H9 (cell line): ENCODE measurements around the gene COG8. TPM values are rescaled to one million over a fixed set of nuclear protein-coding genes. Genes with fewer than 3 reads are reported as not detected.

Experiments
- DNase-seq: peaks from one replicate; pipeline ENCODE4 v3.0.0-alpha.2; 2017
- H2AFZ ChIP-seq: one replicate; pipeline ENCODE4 v1.6.1; 2013; ENCODE audit warnings: mild to moderate bottlenecking, low read length, control low read depth, moderate library complexity
- H2AK5ac ChIP-seq: 2 replicates; pipeline ENCODE4 v1.6.1; 2013; ENCODE audit warnings: low read length, control low read depth, mixed read lengths; ENCODE audit not compliant: insufficient read length
- H2BK120ac ChIP-seq: one replicate; pipeline ENCODE4 v1.6.1; 2013; ENCODE audit warnings: low read depth, mild to moderate bottlenecking, low read length, control low read depth, inconsistent platforms; ENCODE audit not compliant: poor library complexity, severe bottlenecking
- H2BK12ac ChIP-seq: 2 replicates; pipeline ENCODE4 v1.6.1; 2013; ENCODE audit warnings: low read length, control low read depth, mixed read lengths, low read depth; ENCODE audit not compliant: insufficient read length
- H2BK15ac ChIP-seq: 2 replicates; pipeline ENCODE4 v1.6.1; 2013; ENCODE audit warnings: low read depth, low read length, control low read depth
- H2BK20ac ChIP-seq: one replicate; pipeline ENCODE4 v1.6.1; 2013; ENCODE audit warnings: low read depth, mild to moderate bottlenecking, low read length, control low read depth, inconsistent platforms; ENCODE audit not compliant: poor library complexity, severe bottlenecking
- H2BK5ac ChIP-seq: 2 replicates; pipeline ENCODE4 v1.6.1; 2013; ENCODE audit warnings: low read length, control low read depth, mixed read lengths; ENCODE audit not compliant: insufficient read length
- H3K14ac ChIP-seq: 2 replicates; pipeline ENCODE4 v1.6.1; 2013; ENCODE audit warnings: low read length, control low read depth; ENCODE audit not compliant: insufficient read depth
- H3K18ac ChIP-seq: 2 replicates; pipeline ENCODE4 v1.6.1; 2013; ENCODE audit warnings: low read depth, mild to moderate bottlenecking, mixed read lengths, low read length, control low read depth; ENCODE audit not compliant: insufficient read length
- H3K23ac ChIP-seq: 2 replicates; pipeline ENCODE4 v1.6.1; 2013; ENCODE audit warnings: low read length, control low read depth, mixed read lengths, low read depth; ENCODE audit not compliant: insufficient read length
- H3K23me2 ChIP-seq: 2 replicates; pipeline ENCODE4 v1.6.1; 2013; ENCODE audit warnings: low read depth, mild to moderate bottlenecking, mixed read lengths, low read length, control low read depth; ENCODE audit not compliant: insufficient read length, poor library complexity, severe bottlenecking
- H3K27ac ChIP-seq: 2 replicates; pipeline ENCODE4 v1.5.1; 2013; ENCODE audit warnings: low read length, control low read depth, mixed read lengths, low read depth; ENCODE audit not compliant: insufficient read length
- H3K27me3 ChIP-seq: 2 replicates; pipeline ENCODE4 v1.6.1; 2013; ENCODE audit warnings: low read length, control low read depth, inconsistent platforms; ENCODE audit not compliant: insufficient read depth
- H3K4ac ChIP-seq: 2 replicates; pipeline ENCODE4 v1.6.1; 2013; ENCODE audit warnings: low read depth, mild to moderate bottlenecking, control low read depth, inconsistent platforms, low read length, moderate library complexity
- H3K4me1 ChIP-seq: 2 replicates; pipeline ENCODE4 v1.6.1; 2013; ENCODE audit warnings: low read length, control low read depth, inconsistent platforms; ENCODE audit not compliant: insufficient read depth
- H3K4me2 ChIP-seq: 2 replicates; pipeline ENCODE4 v1.6.1; 2013; ENCODE audit warnings: low read length, control low read depth, mixed read lengths; ENCODE audit not compliant: insufficient read length, insufficient read depth
- H3K56ac ChIP-seq: 2 replicates; pipeline ENCODE4 v1.6.1; 2013; ENCODE audit warnings: low read depth, mild to moderate bottlenecking, mixed read lengths, low read length, control low read depth; ENCODE audit not compliant: insufficient read length
- H3K79me1 ChIP-seq: 2 replicates; pipeline ENCODE4 v1.6.1; 2013; ENCODE audit warnings: low read depth, mild to moderate bottlenecking, moderate library complexity, low read length, control low read depth, inconsistent platforms; ENCODE audit not compliant: insufficient read depth, poor library complexity, severe bottlenecking
- H3K79me2 ChIP-seq: 2 replicates; pipeline ENCODE4 v1.6.1; 2013; ENCODE audit warnings: low read length, control low read depth, inconsistent platforms; ENCODE audit not compliant: insufficient read depth
- H3K9ac ChIP-seq: 2 replicates; pipeline ENCODE4 v1.6.1; 2013; ENCODE audit warnings: low read length, control low read depth, mixed read lengths; ENCODE audit not compliant: insufficient read length; ENCODE audit errors: extremely low read depth
- H3K9me3 ChIP-seq: one replicate; pipeline ENCODE4 v1.6.1; 2013; ENCODE audit warnings: low read depth, low read length, inconsistent platforms; ENCODE audit not compliant: control insufficient read depth
- H3T11ph ChIP-seq: one replicate; pipeline ENCODE4 v1.6.1; 2013; ENCODE audit warnings: mild to moderate bottlenecking, low read length, control low read depth, inconsistent platforms
- H4K20me1 ChIP-seq: one replicate; pipeline ENCODE4 v1.6.1; 2013; ENCODE audit not compliant: control insufficient read depth, insufficient read length, insufficient read depth
- H4K5ac ChIP-seq: 2 replicates; pipeline ENCODE4 v1.6.1; 2013; ENCODE audit warnings: low read depth, mild to moderate bottlenecking, mixed read lengths, low read length, control low read depth; ENCODE audit not compliant: insufficient read length
- H4K8ac ChIP-seq: replicated peaks from 2 replicates; pipeline ENCODE4 v1.6.1; 2013; ENCODE audit warnings: low read length, control low read depth, mixed read lengths, low read depth; ENCODE audit not compliant: insufficient read length
- H4K91ac ChIP-seq: 2 replicates; pipeline ENCODE4 v1.6.1; 2013; ENCODE audit warnings: low read depth, mild to moderate bottlenecking, moderate library complexity, mixed read lengths, low read length, control low read depth; ENCODE audit not compliant: insufficient read length
- H3K27ac Mint-ChIP-seq, 3 experiments: 2 replicates in 2 of 3; 3 replicates in 1 of 3; pipeline ENCODE4 v1.8.0; 2020 to 2021; ENCODE audit warnings: mixed read lengths in 3 of 3, mild to moderate bottlenecking in 1 of 3, moderate library complexity in 1 of 3
- H3K27me3 Mint-ChIP-seq: 2 replicates; pipeline ENCODE4 v1.8.0; 2021; ENCODE audit warnings: low read depth, mild to moderate bottlenecking, moderate library complexity, mixed read lengths
- H3K36me3 Mint-ChIP-seq, 3 experiments: 2 replicates in 2 of 3; 3 replicates in 1 of 3; pipeline ENCODE4 v1.8.0; 2020 to 2021; ENCODE audit warnings: low read depth in 3 of 3, mixed read lengths in 3 of 3; ENCODE audit not compliant: insufficient read depth in 1 of 3
- H3K4me1 Mint-ChIP-seq, 2 experiments: 2 replicates each; pipeline ENCODE4 v1.8.0; 2020; ENCODE audit warnings: mixed read lengths in 2 of 2
- H3K4me3 Mint-ChIP-seq, 2 experiments: 2 replicates in 1 of 2; 3 replicates in 1 of 2; pipeline ENCODE4 v1.8.0; 2020 to 2021; ENCODE audit warnings: mild to moderate bottlenecking in 2 of 2, mixed read lengths in 2 of 2, moderate library complexity in 1 of 2
- H3K9me3 Mint-ChIP-seq, 2 experiments: 2 replicates in 1 of 2; 3 replicates in 1 of 2; pipeline ENCODE4 v1.8.0; 2020; ENCODE audit warnings: mild to moderate bottlenecking in 2 of 2, mixed read lengths in 2 of 2, moderate library complexity in 1 of 2
- CTCF ChIP-seq: fragments of 200-600 bp; sonication (generic); conservative IDR thresholded peaks from 3 replicates; pipeline ENCODE4 v1.8.0; 2021; ENCODE audit warnings: antibody characterized with exemption, mild to moderate bottlenecking
- WGBS: extraction: QIAGEN DNeasy Blood & Tissue Kit; methylation state at CpG from one replicate; pipeline ENCODE4 v1.1.7; 2013; ENCODE audit warnings: missing lambda C conversion rate, low lambda C conversion rate, mixed read lengths; ENCODE audit not compliant: insufficient read length; ENCODE audit errors: extremely low coverage; 5-methylcytosine and 5-hydroxymethylcytosine counted together
- total RNA-seq: library from RNA; stranded (reverse); gene quantifications from 2 replicates; pipeline ENCODE4 v1.2.1, GENCODE V29; 2021

Gene COG8
- total RNA-seq, 1 experiment from 2014 or later = 52.3 TPM

GRCh38 chr16:69346683-69347082 lies 7.3 kb upstream of the COG8 start:
- Histone ChIP-seq H3K56ac (no peak overlapping the region), H3K4me2 (no peak overlapping the region), H2BK120ac (no peak overlapping the region), H2BK15ac (no peak overlapping the region), H2BK20ac (no peak overlapping the region), H3K23ac (no peak overlapping the region), H3K14ac (no peak overlapping the region), H2BK5ac (no peak overlapping the region), H2AFZ (no peak overlapping the region), H3K9ac (no peak overlapping the region), H3K79me2 (no peaks in the 10 kb centered on the region), H4K20me1 (no peaks in the 10 kb centered on the region), H3K9me3 (no peaks in the 10 kb centered on the region), H3K79me1 (no peaks in the 10 kb centered on the region), H4K8ac (no peak overlapping the region), H3K4me1 (no peaks in the 10 kb centered on the region), H3K18ac (no peak overlapping the region), H4K5ac (no peak overlapping the region), H3K27me3 (no peaks in the 10 kb centered on the region), H3K23me2 (no peaks in the 10 kb centered on the region), H3K4ac (no peak overlapping the region), H2AK5ac (no peak overlapping the region), H4K91ac (no peak overlapping the region), H2BK12ac (no peak overlapping the region), H3T11ph (no peak overlapping the region), H3K27ac (no peak overlapping the region)
- Mint-ChIP-seq H3K27me3 (no peaks in the 10 kb centered on the region), H3K4me3 (no peak overlapping the region; a peak in 1 of 5 replicates), H3K27ac (peak overlapping the region in 2 of 3 experiments; percentile 8 to 36; a peak in 1 of 7 replicates), H3K4me1 (no peaks in the 10 kb centered on the region), H3K9me3 (no peaks in the 10 kb centered on the region), H3K36me3 (peaks cover 3 to 29% (median 20%) of the 10 kb centered on the region in 3 experiments; a peak in 6 of 7 replicates)
- DNase-seq = no peak
- no peak for TF ChIP-seq CTCF
- no CpG with 5 or more reads among the region's 6 CpGs for WGBS
